Measurements from ENCODE around the gene PTTG1.

PTTG1 gene

GRCh38 chr5:160452795-160453194, 31.1 kb downstream of the PTTG1 start:
- ChIA-PET POLR2A (no interaction called here), CTCF (interaction anchor here (1.4 to 3.6 kb wide), 4 partner anchors 11 to 17 kb away, joined by 3 to 62 read pairs (median 5); no protein-coding TSS in a partner anchor)
- no peak for DNase-seq (ENCODE audit: extremely low spot score)
- TF ChIP-seq, protein P1, sequence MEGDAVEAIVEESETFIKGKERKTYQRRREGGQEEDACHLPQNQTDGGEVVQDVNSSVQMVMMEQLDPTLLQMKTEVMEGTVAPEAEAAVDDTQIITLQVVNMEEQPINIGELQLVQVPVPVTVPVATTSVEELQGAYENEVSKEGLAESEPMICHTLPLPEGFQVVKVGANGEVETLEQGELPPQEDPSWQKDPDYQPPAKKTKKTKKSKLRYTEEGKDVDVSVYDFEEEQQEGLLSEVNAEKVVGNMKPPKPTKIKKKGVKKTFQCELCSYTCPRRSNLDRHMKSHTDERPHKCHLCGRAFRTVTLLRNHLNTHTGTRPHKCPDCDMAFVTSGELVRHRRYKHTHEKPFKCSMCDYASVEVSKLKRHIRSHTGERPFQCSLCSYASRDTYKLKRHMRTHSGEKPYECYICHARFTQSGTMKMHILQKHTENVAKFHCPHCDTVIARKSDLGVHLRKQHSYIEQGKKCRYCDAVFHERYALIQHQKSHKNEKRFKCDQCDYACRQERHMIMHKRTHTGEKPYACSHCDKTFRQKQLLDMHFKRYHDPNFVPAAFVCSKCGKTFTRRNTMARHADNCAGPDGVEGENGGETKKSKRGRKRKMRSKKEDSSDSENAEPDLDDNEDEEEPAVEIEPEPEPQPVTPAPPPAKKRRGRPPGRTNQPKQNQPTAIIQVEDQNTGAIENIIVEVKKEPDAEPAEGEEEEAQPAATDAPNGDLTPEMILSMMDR (IDR thresholded peaks at IDR 0.05; ENCODE audit: control extremely low read depth, extremely low read depth, low read depth, missing control alignments) = no peak

DNA sequence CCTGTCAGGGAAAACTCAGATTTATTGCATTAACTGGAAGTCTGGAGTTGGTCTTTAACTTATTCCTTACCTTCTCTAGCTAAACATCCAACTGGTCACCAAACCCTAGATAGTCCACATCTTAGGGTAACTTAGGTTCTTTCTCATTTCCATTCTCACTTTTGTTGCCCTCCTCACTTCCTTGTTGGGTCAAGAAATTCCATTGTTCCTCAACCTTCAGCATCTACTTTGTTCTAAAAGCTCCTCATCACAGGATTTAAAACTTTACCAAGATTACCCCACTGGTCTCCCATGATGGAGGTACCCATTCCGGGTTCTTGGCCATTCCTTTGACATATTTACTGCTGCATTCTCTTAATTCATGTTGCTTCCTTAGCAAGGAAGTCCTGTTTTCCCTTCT, 32.1 kb downstream of the PTTG1 start:
- ChIA-PET POLR2A (interaction anchor here (0.6 kb wide), 1 partner anchor 35 kb away, joined by 3 read pairs; the partner anchor contains the start of gene SLU7), CTCF (interaction anchor here (1.4 to 3.6 kb wide), 3 partner anchors 10 to 14 kb away, joined by 5 to 62 read pairs (median 5); no protein-coding TSS in a partner anchor)
- TF ChIP-seq, protein P1 (IDR thresholded peaks at IDR 0.05; ENCODE audit: control extremely low read depth, extremely low read depth, low read depth, missing control alignments) = no peak
- no peak for DNase-seq (ENCODE audit: extremely low spot score)

DNA sequence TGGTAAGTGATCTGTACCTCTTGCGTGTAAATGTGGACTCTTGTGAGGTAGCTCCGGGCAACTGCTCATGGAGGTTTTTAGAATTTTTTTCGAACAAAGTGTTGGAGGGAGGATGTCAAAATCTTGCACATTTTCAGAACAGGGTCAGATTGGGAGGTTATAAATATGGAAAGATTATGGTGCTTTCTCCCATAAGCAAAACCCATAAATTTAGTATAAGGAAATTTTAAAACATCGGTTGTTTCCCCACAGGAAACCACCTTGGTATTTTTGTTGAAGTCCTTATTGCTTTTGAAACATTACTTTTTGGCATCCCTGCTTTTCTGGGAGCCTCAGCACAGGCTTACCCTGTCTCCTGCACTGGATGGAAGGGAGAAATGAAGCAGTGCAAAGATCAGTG, 33.9 kb downstream of the PTTG1 start:
- CTCF ChIA-PET = interaction anchor here (7.4 kb wide), 1 partner anchor 15 kb away, joined by 159 read pairs; no protein-coding TSS in a partner anchor
- no peak for DNase-seq (ENCODE audit: extremely low spot score)
- POLR2A ChIA-PET = no interaction called here
- TF ChIP-seq, protein P1 (IDR thresholded peaks at IDR 0.05; ENCODE audit: control extremely low read depth, extremely low read depth, low read depth, missing control alignments) = no peak

DNA sequence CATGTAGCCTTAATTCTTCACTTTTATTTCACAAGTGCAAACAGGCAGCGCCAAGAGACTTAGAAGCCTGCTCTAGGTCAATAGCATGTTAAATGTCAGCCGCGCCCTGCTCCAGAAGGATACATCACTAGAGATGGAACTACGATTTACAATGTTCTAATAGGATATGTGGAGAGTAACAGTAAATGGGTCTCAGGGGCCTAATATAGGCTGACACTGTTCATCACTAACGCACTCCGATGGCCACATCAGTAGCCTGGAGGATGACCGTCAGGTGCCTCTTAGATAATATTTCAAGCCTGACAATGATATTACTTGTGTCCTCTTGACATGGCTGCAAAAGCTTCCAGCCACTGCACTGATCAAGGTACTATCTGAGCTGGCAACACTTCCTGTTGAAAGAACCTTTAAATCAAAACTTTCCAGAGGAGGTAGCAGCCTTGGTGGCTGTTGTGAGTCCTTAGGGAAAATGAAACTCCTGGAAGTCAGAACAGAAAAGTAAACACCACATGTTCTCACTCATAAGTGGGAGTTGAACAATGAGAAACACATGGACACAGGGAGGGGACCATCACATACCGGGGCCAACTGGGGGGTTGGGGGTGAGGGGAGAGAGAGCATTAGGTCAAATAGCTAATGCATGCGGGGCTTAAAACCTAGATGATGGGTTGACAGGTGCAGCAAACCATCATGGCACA, 35.0 kb downstream of the PTTG1 start:
- POLR2A ChIA-PET = no interaction called here
- no peak for DNase-seq (ENCODE audit: extremely low spot score)
- CTCF ChIA-PET = interaction anchor here (0.9 to 7.4 kb wide), 4 partner anchors 11 to 39 kb away, joined by 3 to 159 read pairs (median 14); no protein-coding TSS in a partner anchor

DNA sequence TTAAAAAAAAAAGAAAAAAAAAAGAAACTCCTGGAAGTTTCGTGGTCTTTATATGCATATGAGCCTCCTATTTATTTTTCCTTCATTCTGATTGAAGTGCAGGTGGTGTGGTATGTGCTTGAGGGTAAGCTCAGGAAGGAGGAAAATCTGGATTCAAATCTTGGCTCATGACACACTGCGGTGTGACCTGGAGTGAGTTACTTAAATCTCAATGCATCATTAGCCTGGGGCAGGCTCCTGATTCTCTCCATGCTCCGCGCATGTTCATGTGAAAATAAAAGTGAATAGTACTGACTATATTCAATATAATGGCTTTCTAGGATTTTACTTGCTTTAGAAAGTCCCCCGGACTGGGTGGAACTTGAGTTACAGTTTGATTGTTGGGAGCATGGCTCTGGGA, 35.6 kb downstream of the PTTG1 start:
- ChIA-PET POLR2A (no interaction called here), CTCF (interaction anchor here (0.9 to 7.4 kb wide), 4 partner anchors 10 to 38 kb away, joined by 3 to 159 read pairs (median 14); no protein-coding TSS in a partner anchor)
- DNase-seq (ENCODE audit: extremely low spot score) = no peak
- TF ChIP-seq, protein P1 (IDR thresholded peaks at IDR 0.05; ENCODE audit: control extremely low read depth, extremely low read depth, low read depth, missing control alignments) = no peak

More for the DNA sequence above, 35.0 kb downstream of the PTTG1 start:
- TF ChIP-seq, protein P1 (IDR thresholded peaks at IDR 0.05; ENCODE audit: control extremely low read depth, extremely low read depth, low read depth, missing control alignments) = no peak

- peak; percentile 42 for DNase-seq (ENCODE audit: extremely low spot score)
- ChIA-PET CTCF (interaction anchor here (1.0 to 7.4 kb wide), 11 partner anchors 8 to 49 kb away, joined by 3 to 159 read pairs (median 4); partner anchors contain the start of genes PTTG1 and SLU7), POLR2A (interaction anchor here (0.7 to 1.6 kb wide), 9 partner anchors 9 to 40 kb away, joined by 3 to 41 read pairs (median 4); partner anchors contain the start of gene SLU7)
- TF ChIP-seq, protein P1 (IDR thresholded peaks at IDR 0.05; ENCODE audit: control extremely low read depth, extremely low read depth, low read depth, missing control alignments) = no peak
These were observed 37.4 kb downstream of the PTTG1 start for GRCh38 chr5:160458806-160459800.
